ENCODE data around the gene G2E3. TPM values are rescaled to one million over a fixed set of nuclear protein-coding genes. Genes with fewer than 3 reads are reported as not detected.
A peak's percentile ranks its signal among the peaks of the same experiment; 100 is the strongest.

Gene G2E3
- total RNA-seq, 1 donor from 2014 or later = 135 TPM

- Histone ChIP-seq H3K9me3 (ENCODE audit: low read depth) (no peaks in the 10 kb centered on the region), H3K79me2 (ENCODE audit: low read depth) (peaks cover 43% of the 10 kb centered on the region), H3K4me2 (peak overlapping the region; percentile 79), H3K27ac (peak overlapping the region; percentile 70), H3K4me1 (peaks cover 14% of the 10 kb centered on the region), H3K9ac (peak overlapping the region; percentile 12), H3K27me3 (no peaks in the 10 kb centered on the region), H3F3A (ENCODE audit: low read depth) (peaks cover 54% of the 10 kb centered on the region), H3K4me3 (peak overlapping the region; percentile 86), H4K20me1 (ENCODE audit: low read depth) (peaks cover 25% of the 10 kb centered on the region), H2AFZ (replicated peaks) (peak overlapping the region; percentile 87), H3K36me3 (peaks cover 11% of the 10 kb centered on the region)
- H3K27me3 Mint-ChIP-seq (ENCODE audit: insufficient read depth, low read depth) = no peaks in the 10 kb centered on the region
- peak; percentile 7 for DNase-seq (ENCODE audit: low spot score)
- TF ChIP-seq EZH2 (IDR thresholded peaks at IDR 0.05) (no peak), CTCF (IDR thresholded peaks at IDR 0.05) (no peak), EZH2phosphoT487 (IDR thresholded peaks at IDR 0.05) (no peak)
- H3K4me3 Mint-ChIP-seq = peak overlapping the region; percentile 99
- peak overlapping the region; percentile 50 for H3K27ac Mint-ChIP-seq
- H3K4me1 Mint-ChIP-seq = peaks cover 19% of the 10 kb centered on the region
- no peaks in the 10 kb centered on the region for H3K9me3 Mint-ChIP-seq
- H3K36me3 Mint-ChIP-seq = peaks cover 9% of the 10 kb centered on the region
Observed at GRCh38 chr14:30621354-30621939, 62.5 kb downstream of the G2E3 start.

- TF ChIP-seq EZH2 (IDR thresholded peaks at IDR 0.05) (no peak), CTCF (IDR thresholded peaks at IDR 0.05) (no peak), EZH2phosphoT487 (IDR thresholded peaks at IDR 0.05) (no peak)
- Histone ChIP-seq H3K27ac (peak within 1 kb of the TSS; percentile 99), H3K4me1 (peaks cover 14% of the 10 kb centered on the region), H2AFZ (replicated peaks) (peak within 1 kb of the TSS; percentile 87), H3K4me3 (peak within 1 kb of the TSS; percentile 86), H3F3A (ENCODE audit: low read depth) (peaks cover 46% of the 10 kb centered on the region), H3K27me3 (no peaks in the 10 kb centered on the region), H3K9ac (peak within 1 kb of the TSS; percentile 97), H3K36me3 (peaks cover 3% of the 10 kb centered on the region), H3K9me3 (ENCODE audit: low read depth) (no peaks in the 10 kb centered on the region), H4K20me1 (ENCODE audit: low read depth) (peaks cover 29% of the 10 kb centered on the region), H3K79me2 (ENCODE audit: low read depth) (peaks cover 51% of the 10 kb centered on the region), H3K4me2 (peak within 1 kb of the TSS; percentile 79)
- Mint-ChIP-seq H3K27me3 (ENCODE audit: insufficient read depth, low read depth) (no peaks in the 10 kb centered on the region), H3K9me3 (no peaks in the 10 kb centered on the region), H3K36me3 (peaks cover 12% of the 10 kb centered on the region), H3K4me3 (peak within 1 kb of the TSS; percentile 99), H3K27ac (peak within 1 kb of the TSS; percentile 99), H3K4me1 (peaks cover 19% of the 10 kb centered on the region)
- peak; percentile 96 for DNase-seq (ENCODE audit: low spot score)
Observed at GRCh38 chr14:30621940-30622830, 63.2 kb downstream of the G2E3 start, which contains the start of gene SCFD1. Gene SCFD1 (plus strand): TSS chr14:30622319. CDS start chr14:30622339, 20 bp downstream.

GRCh38 chr14:30623412-30624131, 64.6 kb downstream of the G2E3 start:
- H3K4me3 ChIP-seq = peak overlapping the region; percentile 86
- H3K9ac ChIP-seq = no peak overlapping the region
- peaks cover 14% of the 10 kb centered on the region for H3K4me1 ChIP-seq
- H3K36me3 Mint-ChIP-seq = peaks cover 19% of the 10 kb centered on the region
- peak overlapping the region; percentile 99 for H3K4me3 Mint-ChIP-seq
- H3K27ac ChIP-seq = no peak overlapping the region
- H3K27ac Mint-ChIP-seq = no peak overlapping the region
- peaks cover 65% of the 10 kb centered on the region for H3K79me2 ChIP-seq (ENCODE audit: low read depth)
- H3K27me3 ChIP-seq = no peaks in the 10 kb centered on the region
- DNase-seq (ENCODE audit: low spot score) = no peak
- H3K4me2 ChIP-seq = peak overlapping the region; percentile 79
- H3K36me3 ChIP-seq = no peaks in the 10 kb centered on the region
- H3K9me3 ChIP-seq (ENCODE audit: low read depth) = no peaks in the 10 kb centered on the region
- peaks cover 33% of the 10 kb centered on the region for H4K20me1 ChIP-seq (ENCODE audit: low read depth)
- TF ChIP-seq CTCF (IDR thresholded peaks at IDR 0.05) (no peak), EZH2phosphoT487 (IDR thresholded peaks at IDR 0.05) (no peak), EZH2 (IDR thresholded peaks at IDR 0.05) (no peak)
- H3K27me3 Mint-ChIP-seq (ENCODE audit: insufficient read depth, low read depth) = no peaks in the 10 kb centered on the region
- H3K4me1 Mint-ChIP-seq = peaks cover 19% of the 10 kb centered on the region
- H2AFZ ChIP-seq (replicated peaks) = no peak overlapping the region
- H3K9me3 Mint-ChIP-seq = no peaks in the 10 kb centered on the region
- peaks cover 33% of the 10 kb centered on the region for H3F3A ChIP-seq (ENCODE audit: low read depth)

All from neural progenitor cell (in vitro differentiated cells).